HUES64 (cell line): ENCODE data around the gene UBE3C.

Source experiments
- H3K27ac ChIP-seq: 2 replicates; pipeline ENCODE4 v1.7.0; 2013; ENCODE audit warnings: low read depth, low read length, inconsistent platforms
- H3K27me3 ChIP-seq: 2 replicates; pipeline ENCODE4 v1.6.1; 2013; ENCODE audit warnings: mild to moderate bottlenecking, low read length; ENCODE audit not compliant: insufficient read depth
- H3K36me3 ChIP-seq: 2 replicates; pipeline ENCODE4 v1.6.1; 2013; ENCODE audit warnings: mild to moderate bottlenecking, low read length; ENCODE audit not compliant: insufficient read depth
- H3K4me1 ChIP-seq: 2 replicates; pipeline ENCODE4 v1.6.1; 2013; ENCODE audit warnings: mild to moderate bottlenecking, low read length, moderate library complexity; ENCODE audit not compliant: insufficient read depth
- H3K4me3 ChIP-seq: 2 replicates; pipeline ENCODE4 v1.5.1; 2013; ENCODE audit warnings: mild to moderate bottlenecking, low read length, moderate library complexity
- H3K9ac ChIP-seq: 2 replicates; pipeline ENCODE4 v1.6.1; 2013; ENCODE audit warnings: mild to moderate bottlenecking, low read depth, low read length
- H3K9me3 ChIP-seq: 2 replicates; pipeline ENCODE4 v1.6.1; 2013; ENCODE audit warnings: low read depth, low read length; ENCODE audit not compliant: insufficient read depth
- WGBS: fragments of 150-250, 120-280 bp; methylation state at CpG from one replicate; pipeline ENCODE4 v1.1.7; 2013; ENCODE audit warnings: missing lambda C conversion rate; 5-methylcytosine and 5-hydroxymethylcytosine counted together

Gene UBE3C

DNA sequence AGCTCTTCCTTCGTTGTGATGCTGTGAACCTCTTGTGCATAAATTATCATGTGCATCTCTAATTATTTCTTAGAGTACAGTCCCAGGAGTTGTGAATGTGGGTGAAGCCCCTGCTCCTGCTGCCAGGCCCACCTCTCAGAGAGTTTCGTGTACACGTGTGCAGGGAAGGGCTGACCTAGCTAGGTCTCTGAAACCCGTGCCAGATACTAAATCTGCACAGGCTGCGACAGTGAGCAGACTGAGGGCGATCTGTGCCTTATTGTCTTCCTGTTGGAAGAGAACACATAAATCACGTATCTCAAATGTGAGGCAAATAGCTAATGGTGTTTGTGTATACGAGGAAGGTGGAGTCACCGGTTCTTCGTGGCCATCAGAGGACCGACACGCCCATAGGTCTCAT is 126.3 kb downstream of the UBE3C start:
- WGBS: 97% methylated on average over 12 of the region's 12 CpGs
- no peaks in the 10 kb centered on the region for H3K4me1 ChIP-seq
- H3K4me3 ChIP-seq: no peak overlapping the region
- H3K36me3 ChIP-seq: peaks cover 76% of the 10 kb centered on the region
- H3K27ac ChIP-seq: no peak overlapping the region
- no peaks in the 10 kb centered on the region for H3K9me3 ChIP-seq
- H3K27me3 ChIP-seq: no peaks in the 10 kb centered on the region
- H3K9ac ChIP-seq: no peak overlapping the region

DNA sequence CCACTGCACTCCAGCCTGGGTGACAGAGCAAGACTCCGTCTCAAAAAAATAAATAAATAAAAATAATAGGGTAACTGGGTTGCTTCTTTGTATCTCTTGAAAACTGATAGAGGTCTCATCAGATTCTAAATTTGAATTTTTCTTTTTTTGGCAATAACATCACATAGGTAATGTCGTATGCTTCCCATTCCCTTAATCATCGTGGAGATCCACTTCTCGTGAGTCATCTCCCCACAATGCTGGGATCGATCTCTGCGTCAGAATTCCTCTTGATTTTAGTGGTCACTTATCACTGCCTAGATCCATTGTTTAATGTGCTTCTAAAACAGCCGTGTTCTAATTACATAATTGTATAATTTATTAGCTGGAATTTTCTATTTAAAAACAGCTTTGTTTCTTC is 127.5 kb downstream of the UBE3C start:
- no peaks in the 10 kb centered on the region for H3K4me1 ChIP-seq
- WGBS: 97% methylated on average over 5 of the region's 7 CpGs
- H3K9ac ChIP-seq: no peak overlapping the region
- H3K9me3 ChIP-seq: no peaks in the 10 kb centered on the region
- H3K27me3 ChIP-seq: no peaks in the 10 kb centered on the region
- no peak overlapping the region for H3K4me3 ChIP-seq
- H3K36me3 ChIP-seq: peaks cover 72% of the 10 kb centered on the region
- no peak overlapping the region for H3K27ac ChIP-seq

DNA sequence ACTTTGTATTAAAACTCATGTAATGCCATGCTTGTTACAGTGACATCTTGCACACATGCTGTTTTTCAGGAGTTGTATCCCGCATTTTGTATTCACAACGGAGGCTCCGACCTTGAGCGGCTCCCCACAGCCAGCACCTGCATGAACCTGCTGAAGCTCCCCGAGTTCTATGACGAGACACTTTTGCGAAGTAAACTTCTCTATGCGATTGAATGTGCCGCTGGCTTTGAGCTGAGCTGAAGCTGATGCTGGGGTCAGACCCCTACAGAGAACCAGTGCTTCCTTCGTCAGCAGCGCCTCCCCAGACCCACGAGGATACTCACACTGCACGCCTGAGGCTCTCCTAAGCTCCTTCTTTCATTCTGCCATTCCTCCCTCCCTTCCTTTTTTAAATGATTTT is 128.8 kb downstream of the UBE3C start:
- Histone ChIP-seq H3K9ac (no peak overlapping the region), H3K9me3 (no peaks in the 10 kb centered on the region), H3K4me3 (no peak overlapping the region), H3K27ac (no peak overlapping the region), H3K36me3 (peaks cover 62% of the 10 kb centered on the region), H3K4me1 (no peaks in the 10 kb centered on the region), H3K27me3 (no peaks in the 10 kb centered on the region)
- 93% methylated on average over 13 of the region's 13 CpGs for WGBS

DNA sequence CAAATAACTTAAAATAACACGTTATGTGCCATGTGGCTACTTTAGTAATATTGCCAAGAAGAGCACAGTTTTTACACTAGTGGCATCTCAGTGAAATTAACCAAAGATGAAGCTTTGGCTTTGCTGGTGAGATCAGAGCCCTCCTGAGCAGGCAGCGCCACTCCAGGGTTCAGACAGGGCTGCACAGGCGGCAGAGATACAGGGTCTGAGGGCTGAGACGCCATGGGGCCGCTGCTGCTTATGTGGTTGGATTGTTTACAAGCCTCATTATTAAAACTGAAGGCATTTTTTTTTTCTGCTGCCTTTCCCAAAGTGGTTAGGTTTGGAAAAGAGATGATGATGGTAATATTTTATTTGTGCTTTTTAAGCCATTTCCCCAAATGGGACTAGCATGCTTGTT is 129.2 kb downstream of the UBE3C start:
- 97% methylated on average over 5 of the region's 5 CpGs for WGBS
- peaks cover 58% of the 10 kb centered on the region for H3K36me3 ChIP-seq

DNA sequence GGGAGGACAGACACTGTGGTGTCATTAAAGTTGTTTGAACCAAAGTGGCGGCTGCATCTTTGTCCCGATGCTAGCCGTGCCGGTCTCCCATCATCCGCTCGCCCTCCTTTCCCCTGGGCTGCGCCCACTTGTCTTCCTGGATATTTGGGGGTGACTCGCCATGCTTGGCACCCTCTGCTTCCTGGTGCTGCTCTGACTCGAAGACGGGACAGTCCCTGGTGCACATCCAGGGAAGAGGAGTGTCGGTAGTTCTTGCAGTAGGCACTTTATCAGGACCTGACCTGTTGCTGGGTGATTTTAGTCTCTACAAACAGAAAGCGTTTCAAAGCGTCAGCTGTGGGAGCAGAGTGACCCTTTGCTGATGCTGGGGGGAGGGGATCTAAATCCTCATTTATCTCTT is 129.8 kb downstream of the UBE3C start:
- Histone ChIP-seq H3K27me3 (no peaks in the 10 kb centered on the region), H3K9me3 (no peaks in the 10 kb centered on the region), H3K27ac (no peak overlapping the region), H3K9ac (no peak overlapping the region), H3K36me3 (peaks cover 52% of the 10 kb centered on the region), H3K4me1 (peaks cover 4% of the 10 kb centered on the region; the same call in 1 of the 2 replicates), H3K4me3 (no peak overlapping the region)
- WGBS: 97% methylated on average over 13 of the region's 13 CpGs

More for the DNA sequence above, 129.2 kb downstream of the UBE3C start:
- Histone ChIP-seq H3K27me3 (no peaks in the 10 kb centered on the region), H3K4me1 (no peaks in the 10 kb centered on the region), H3K27ac (no peak overlapping the region), H3K9me3 (no peaks in the 10 kb centered on the region), H3K9ac (no peak overlapping the region), H3K4me3 (no peak overlapping the region)

DNA sequence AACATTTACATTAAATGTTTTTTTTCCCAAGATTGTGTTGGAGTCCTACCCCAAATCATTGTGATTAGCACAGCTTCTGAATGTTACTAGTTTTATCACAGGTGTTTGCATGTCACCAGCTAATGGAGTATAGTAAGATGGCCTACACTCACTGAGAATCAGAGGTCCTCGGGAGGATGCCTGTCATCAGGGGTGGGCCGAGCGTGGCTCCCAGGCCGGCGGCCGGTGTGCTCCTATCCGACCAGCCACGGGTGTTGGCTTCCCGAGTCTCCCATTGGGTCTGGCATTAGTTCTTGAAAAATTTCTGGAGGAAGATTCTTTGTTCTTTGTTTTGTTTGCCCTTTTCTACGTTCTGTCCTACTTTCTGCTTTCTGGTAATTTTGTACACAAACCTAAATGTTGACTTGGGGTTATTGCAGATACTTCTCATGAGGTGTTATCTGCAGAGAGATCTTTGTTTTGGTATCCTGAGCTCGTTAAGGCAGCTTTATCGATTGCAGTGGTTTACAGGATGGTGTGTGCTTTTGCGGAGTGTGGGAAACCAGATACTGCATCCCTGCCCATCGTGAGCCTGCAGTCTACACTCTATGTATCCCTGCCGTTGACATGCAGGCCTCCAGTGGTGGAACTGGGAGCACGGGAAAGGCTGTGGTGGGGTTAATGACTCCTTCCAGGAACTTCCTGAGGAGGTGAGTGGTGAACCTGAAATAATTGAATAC is 130.8 kb downstream of the UBE3C start:
- Histone ChIP-seq H3K27ac (no peak overlapping the region), H3K36me3 (peaks cover 42% of the 10 kb centered on the region)
- WGBS: 95% methylated on average over 16 of the region's 16 CpGs

DNA sequence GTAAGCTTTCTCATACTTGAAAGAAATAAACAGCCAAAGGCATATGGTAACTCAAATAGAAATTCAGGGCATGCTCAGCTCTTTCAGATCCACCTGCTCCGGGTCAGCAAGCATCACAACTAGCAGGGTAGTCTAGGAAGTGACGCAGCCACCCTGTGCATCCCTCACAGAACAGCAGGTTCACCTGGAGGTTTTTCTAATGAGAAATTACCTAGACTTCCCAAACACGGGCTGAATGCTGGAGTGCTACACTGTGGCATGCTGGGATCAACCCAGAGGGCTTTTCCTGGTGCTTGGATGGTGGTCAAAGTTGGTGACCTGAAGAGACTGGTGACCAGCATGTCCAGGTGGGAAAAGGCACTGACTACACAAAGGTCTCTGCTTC is 131.3 kb downstream of the UBE3C start:
- H3K9ac ChIP-seq: no peak overlapping the region
- H3K36me3 ChIP-seq: peaks cover 38% of the 10 kb centered on the region
- peaks cover 4% of the 10 kb centered on the region; the same call in 1 of the 2 replicates for H3K4me1 ChIP-seq
- H3K27me3 ChIP-seq: no peaks in the 10 kb centered on the region
- no peak overlapping the region for H3K4me3 ChIP-seq
- 93% methylated on average over 3 of the region's 3 CpGs for WGBS
- no peak overlapping the region for H3K27ac ChIP-seq
- no peaks in the 10 kb centered on the region for H3K9me3 ChIP-seq

More for the DNA sequence above, 130.8 kb downstream of the UBE3C start:
- H3K9me3 ChIP-seq: no peaks in the 10 kb centered on the region
- no peak overlapping the region for H3K9ac ChIP-seq
- H3K27me3 ChIP-seq: no peaks in the 10 kb centered on the region
- H3K4me3 ChIP-seq: no peak overlapping the region
- peaks cover 4% of the 10 kb centered on the region; the same call in 1 of the 2 replicates for H3K4me1 ChIP-seq

DNA sequence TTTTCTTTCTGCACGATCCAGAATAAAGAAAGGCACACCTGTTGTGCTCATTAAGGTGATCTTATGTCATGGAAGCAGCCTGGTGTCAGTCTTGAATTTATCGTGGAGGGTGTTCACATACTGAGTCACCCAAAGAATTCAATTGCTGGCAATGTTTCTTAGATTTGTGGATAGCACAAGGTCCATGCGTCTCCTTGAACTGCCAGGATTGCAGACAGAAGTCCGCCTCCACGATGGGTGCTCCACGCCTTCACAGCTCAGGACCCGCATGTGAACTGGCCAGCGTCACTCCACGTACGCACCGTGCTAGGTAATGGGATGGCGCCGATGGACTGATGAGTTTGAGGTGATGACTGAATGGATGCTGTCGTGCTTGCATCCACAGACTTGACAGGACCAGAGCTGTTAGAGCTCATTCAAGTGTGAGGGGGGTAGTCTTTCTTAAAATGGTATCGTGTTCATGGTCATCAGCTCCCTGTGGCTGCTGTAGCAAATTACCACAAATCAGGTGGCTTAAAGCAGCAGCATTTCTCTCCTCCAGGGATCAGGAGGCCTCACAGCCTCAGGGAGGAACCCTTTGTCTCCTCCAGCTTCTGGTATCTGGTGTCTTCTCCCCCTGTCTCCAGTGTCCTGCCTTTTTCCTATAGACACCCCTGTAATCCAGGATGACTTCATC is 132.7 kb downstream of the UBE3C start:
- H3K9ac ChIP-seq: no peak overlapping the region
- peaks cover 30% of the 10 kb centered on the region for H3K36me3 ChIP-seq
- H3K27me3 ChIP-seq: no peaks in the 10 kb centered on the region
- H3K27ac ChIP-seq: peak overlapping the region; percentile 12; the same call in 1 of the 2 replicates
- H3K4me1 ChIP-seq: peaks cover 4% of the 10 kb centered on the region; the same call in 1 of the 2 replicates
- H3K4me3 ChIP-seq: no peak overlapping the region
- 94% methylated on average over 15 of the region's 15 CpGs for WGBS
- H3K9me3 ChIP-seq: no peaks in the 10 kb centered on the region

DNA sequence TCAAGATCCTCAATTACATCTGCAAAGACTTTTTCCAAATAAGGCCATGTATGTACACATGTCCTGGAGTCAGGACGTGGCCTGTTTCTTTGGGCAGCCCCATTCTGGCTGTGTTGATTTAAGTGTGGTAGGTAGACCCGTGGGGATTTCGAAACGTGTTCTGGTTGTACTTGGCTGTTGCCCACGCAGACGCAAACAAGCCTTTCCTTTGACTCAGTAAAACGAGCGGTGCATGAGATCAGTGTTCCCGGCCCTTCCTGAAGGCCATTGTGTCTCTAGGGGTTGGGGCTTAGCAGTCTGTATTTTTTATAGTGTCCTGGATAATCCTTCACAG is 133.2 kb downstream of the UBE3C start:
- peaks cover 30% of the 10 kb centered on the region for H3K36me3 ChIP-seq

DNA sequence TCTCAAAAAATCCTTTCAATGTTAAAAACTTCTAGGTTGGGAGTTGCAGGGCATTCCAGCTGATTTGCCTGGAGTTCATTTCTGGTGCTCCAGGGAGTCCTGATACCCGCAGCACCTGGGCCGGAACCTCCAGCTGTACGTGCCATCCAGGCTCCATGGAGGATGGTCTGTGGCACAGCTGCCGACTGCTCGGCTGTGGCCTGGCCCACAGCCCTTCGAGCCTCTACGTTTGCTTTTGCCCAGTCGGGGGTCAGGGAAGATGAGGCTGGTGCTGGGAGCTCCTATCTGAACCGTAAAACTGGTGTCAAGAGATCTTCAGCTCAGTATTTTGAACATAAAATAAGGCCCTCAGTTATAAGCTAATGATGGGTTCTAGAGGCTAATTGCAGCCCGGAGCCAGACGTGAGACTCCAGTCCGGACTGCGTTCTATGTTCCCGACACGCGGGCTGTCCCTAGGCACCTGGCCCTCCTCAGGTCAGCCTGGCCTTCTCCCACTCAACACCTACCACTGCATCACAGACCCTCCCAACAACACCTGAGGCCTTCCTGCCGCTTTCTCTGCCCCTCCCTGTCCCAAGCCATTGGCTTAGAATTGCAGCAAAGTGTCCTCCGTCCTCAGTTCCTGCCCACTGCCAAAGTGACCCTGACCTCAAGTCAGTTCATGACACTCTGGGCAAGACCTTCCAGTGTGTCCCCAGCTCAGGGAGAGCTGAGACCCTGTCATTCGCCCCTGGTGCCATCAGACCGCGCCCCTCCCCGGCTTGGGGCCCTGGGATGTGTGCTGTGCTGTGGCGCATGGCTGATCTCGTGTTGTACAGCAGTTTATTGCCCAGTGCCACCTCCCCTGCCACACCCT is 133.9 kb downstream of the UBE3C start:
- Histone ChIP-seq H3K9ac (no peak overlapping the region), H3K4me1 (peaks cover 4% of the 10 kb centered on the region; the same call in 1 of the 2 replicates), H3K36me3 (peaks cover 26% of the 10 kb centered on the region), H3K9me3 (no peaks in the 10 kb centered on the region), H3K27me3 (no peaks in the 10 kb centered on the region), H3K27ac (no peak overlapping the region), H3K4me3 (no peak overlapping the region)
- 95% methylated on average over 24 of the region's 24 CpGs for WGBS

More for the DNA sequence above, 133.2 kb downstream of the UBE3C start:
- H3K9me3 ChIP-seq: no peaks in the 10 kb centered on the region
- no peaks in the 10 kb centered on the region for H3K27me3 ChIP-seq
- 90% methylated on average over 9 of the region's 9 CpGs for WGBS
- H3K4me3 ChIP-seq: no peak overlapping the region
- H3K4me1 ChIP-seq: peaks cover 4% of the 10 kb centered on the region; the same call in 1 of the 2 replicates
- H3K27ac ChIP-seq: 0 out of 2 replicates have a peak overlapping the region, but pooled peaks have one; percentile 12
- H3K9ac ChIP-seq: no peak overlapping the region
